Measurements from ENCODE around the gene COL27A1. TPM values are rescaled to one million over a fixed set of nuclear protein-coding genes. Genes with fewer than 3 reads are reported as not detected.

COL27A1 gene
- polyA plus RNA-seq, 1 of the 3 experiments (the other 2 are of a cell fraction), result 8.7 TPM

GRCh38 chr9:114316605-114317230 lies 161.4 kb downstream of the COL27A1 start:
- Histone ChIP-seq H3K4me2 (no peak overlapping the region), H4K20me1 (ENCODE audit: insufficient read depth) (no peaks in the 10 kb centered on the region), H3K79me2 (ENCODE audit: insufficient read depth) (no peaks in the 10 kb centered on the region), H2AFZ (ENCODE audit: low read depth) (no peak overlapping the region), H3K4me3 (ENCODE audit: low read depth in 2 of 2, low read length in 1 of 2) (no peak overlapping the region), H3K27ac (ENCODE audit: low read depth in 2 of 2, low read length in 1 of 2) (no peak overlapping the region), H3K36me3 (replicated peaks in 1 of 2; ENCODE audit: control insufficient read depth in 1 of 2, insufficient read depth in 2 of 2, low read length in 1 of 2) (no peaks in the 10 kb centered on the region), H3K4me1 (ENCODE audit: control insufficient read depth in 1 of 2, insufficient read depth in 2 of 2, low read depth in 1 of 2, low read length in 1 of 2) (peaks cover 0 to 3% of the 10 kb centered on the region in 2 experiments; a peak in 2 of 4 replicates), H3K27me3 (ENCODE audit: insufficient read depth) (no peaks in the 10 kb centered on the region), H3K9me2 (no peaks in the 10 kb centered on the region), H3F3A (replicated peaks; ENCODE audit: insufficient read depth) (peaks cover 5% of the 10 kb centered on the region), H3K9me3 (no peaks in the 10 kb centered on the region), H3K9ac (no peak overlapping the region)
- no peak for DNase-seq
- TF ChIP-seq CTCF (IDR thresholded peaks at IDR 0.05) (no peak), ELF1 (IDR thresholded peaks at IDR 0.05) (no peak), TAF1 (IDR thresholded peaks at IDR 0.05; ENCODE audit: borderline replicate concordance, low read depth, low read length) (no peak), GABPA (IDR thresholded peaks at IDR 0.05; ENCODE audit: low read depth) (no peak), NFIC (IDR thresholded peaks at IDR 0.05; ENCODE audit: borderline replicate concordance) (no peak), EZH2phosphoT487 (IDR thresholded peaks at IDR 0.05; ENCODE audit: borderline replicate concordance, low read depth) (no peak), RXRA (IDR thresholded peaks at IDR 0.05; ENCODE audit: borderline replicate concordance, low read depth) (no peak), MAX (IDR thresholded peaks at IDR 0.05; ENCODE audit: low read depth) (no peak), MXI1 (IDR thresholded peaks at IDR 0.05; ENCODE audit: low read depth, low read length) (no peak), GATA2 (CRISPR knock-in tag; IDR thresholded peaks at IDR 0.05) (no peak), FOXJ3 (CRISPR knock-in tag; IDR thresholded peaks at IDR 0.05) (no peak), RAD21 (IDR thresholded peaks at IDR 0.05; ENCODE audit: low read length) (no peak)
- ChIA-PET POLR2A (no interaction called here), CTCF (interaction anchor here (0.9 to 2.0 kb wide), 5 partner anchors 24 to 509 kb away, joined by 3 to 8 read pairs (median 4); no protein-coding TSS in a partner anchor)
- WGBS (ENCODE audit: low lambda C conversion rate), result 87% methylated on average over 10 of the region's 10 CpGs

GRCh38 chr9:114317665-114318357 lies 162.5 kb downstream of the COL27A1 start:
- Histone ChIP-seq H3K9ac (no peak overlapping the region), H3K4me2 (no peak overlapping the region), H4K20me1 (ENCODE audit: insufficient read depth) (no peaks in the 10 kb centered on the region), H3K27ac (ENCODE audit: low read depth in 2 of 2, low read length in 1 of 2) (no peak overlapping the region), H3K9me2 (no peaks in the 10 kb centered on the region), H3K79me2 (ENCODE audit: insufficient read depth) (no peaks in the 10 kb centered on the region), H2AFZ (ENCODE audit: low read depth) (no peak overlapping the region; the same call in 1 of the 2 replicates), H3K9me3 (no peaks in the 10 kb centered on the region), H3K4me3 (ENCODE audit: low read depth in 2 of 2, low read length in 1 of 2) (no peak overlapping the region), H3F3A (replicated peaks; ENCODE audit: insufficient read depth) (peaks cover 7% of the 10 kb centered on the region), H3K4me1 (ENCODE audit: control insufficient read depth in 1 of 2, insufficient read depth in 2 of 2, low read depth in 1 of 2, low read length in 1 of 2) (peaks cover 0 to 3% of the 10 kb centered on the region in 2 experiments; a peak in 2 of 4 replicates), H3K27me3 (ENCODE audit: insufficient read depth) (no peaks in the 10 kb centered on the region), H3K36me3 (replicated peaks in 1 of 2; ENCODE audit: control insufficient read depth in 1 of 2, insufficient read depth in 2 of 2, low read length in 1 of 2) (no peaks in the 10 kb centered on the region)
- no peak for DNase-seq
- ChIA-PET CTCF (interaction anchor here (1.3 to 2.0 kb wide), 3 partner anchors 25 to 235 kb away, joined by 3 to 8 read pairs (median 8); no protein-coding TSS in a partner anchor), POLR2A (no interaction called here)
- 83% methylated on average over 8 of the region's 8 CpGs for WGBS (ENCODE audit: low lambda C conversion rate)
- TF ChIP-seq TAF1 (IDR thresholded peaks at IDR 0.05; ENCODE audit: borderline replicate concordance, low read depth, low read length) (no peak), RAD21 (IDR thresholded peaks at IDR 0.05; ENCODE audit: low read length) (no peak), TEAD4 (IDR thresholded peaks at IDR 0.05; ENCODE audit: borderline replicate concordance, insufficient read depth) (no peak)
